Fibroblast of mammary gland (primary cell): ENCODE results near the gene PLA2G1B.

Source experiments
- DNase-seq: peaks from one replicate; pipeline ENCODE4 v3.0.0-alpha.2; 2010; ENCODE audit warnings: low read depth
- H3K4me3 ChIP-seq: 2 replicates; pipeline ENCODE4 v1.5.1; 2011; ENCODE audit warnings: low read depth, mild to moderate bottlenecking, low read length, moderate library complexity; ENCODE audit not compliant: control insufficient read depth
- CTCF ChIP-seq: conservative IDR thresholded peaks from 2 replicates; pipeline ENCODE4 v1.5.1; 2011; ENCODE audit warnings: low read depth, low read length, inconsistent platforms; ENCODE audit not compliant: control insufficient read depth, insufficient read depth

PLA2G1B gene

GRCh38 chr12:120327593-120327992 lies at the start of gene PLA2G1B:
PLA2G1B (minus strand) TSS chr12:120327779; CDS start chr12:120327753, 26 bp downstream.
- TF ChIP-seq CTCF, result no peak
- DNase-seq, result no peak
- no peak within 1 kb of the TSS for H3K4me3 ChIP-seq

- DNase-seq, result no peak
Measured at GRCh38 chr12:120376934-120377572, 49.5 kb upstream of the PLA2G1B start.

GRCh38 chr12:120376416-120376815 lies 48.8 kb upstream of the PLA2G1B start:
- TF ChIP-seq CTCF, result no peak
- no peak overlapping the region for H3K4me3 ChIP-seq
- no peak for DNase-seq

More at GRCh38 chr12:120376934-120377572, 49.5 kb upstream of the PLA2G1B start:
- TF ChIP-seq CTCF, result no peak
- no peak overlapping the region for H3K4me3 ChIP-seq

- DNase-seq, result no peak
- H3K4me3 ChIP-seq, result no peak overlapping the region
- TF ChIP-seq CTCF, result no peak
Measured at GRCh38 chr12:120376009-120376408, 48.4 kb upstream of the PLA2G1B start.

GRCh38 chr12:120373683-120374082 lies 46.1 kb upstream of the PLA2G1B start:
- no peak overlapping the region for H3K4me3 ChIP-seq
- no peak for DNase-seq
- TF ChIP-seq CTCF, result no peak

GRCh38 chr12:120370343-120371243 lies 43.0 kb upstream of the PLA2G1B start:
- DNase-seq, result no peak
- H3K4me3 ChIP-seq, result no peak overlapping the region
- no peak for TF ChIP-seq CTCF
